ENCODE data around the gene PHACTR1. TPM values are rescaled to one million over a fixed set of nuclear protein-coding genes. Genes with fewer than 3 reads are reported as not detected.
A peak's percentile ranks its signal among the peaks of the same experiment; 100 is the strongest.

The PHACTR1 gene
- total and polyA plus RNA-seq, 12 donors = 0.77 to 16.0 (median 3.5) TPM

- H3K27me3 ChIP-seq = no peaks in the 10 kb centered on the region
- 85 to 100% (median 92%) methylated on average over 4 of the region's 4 CpGs for WGBS, 4 donors
- H3K4me3 ChIP-seq = no peak overlapping the region
- no peaks in the 10 kb centered on the region for H3K9me3 ChIP-seq (replicated peaks in 1 of 3)
- no peak overlapping the region for H3K27ac ChIP-seq
- intact Hi-C loops (cut with DNase I) = no loop called here
- TF ChIP-seq POLR2A (IDR thresholded peaks at IDR 0.05) = no peak
- TF ChIP-seq CTCF (IDR thresholded peaks at IDR 0.05) = no peak
- peaks cover 16 to 17% of the 10 kb centered on the region in 2 donors for H3K4me1 ChIP-seq (replicated peaks in 1 of 2)
- peaks cover 0 to 7% of the 10 kb centered on the region in 2 donors for H3K36me3 ChIP-seq (replicated peaks in 1 of 2)
- no peak for DNase-seq
These were observed 588.7 kb downstream of the PHACTR1 start for GRCh38 chr6:13305288-13305687.

GRCh38 chr6:13305791-13306190 lies 589.2 kb downstream of the PHACTR1 start:
- Histone ChIP-seq H3K4me1 (replicated peaks in 1 of 2) (peaks cover 16 to 17% of the 10 kb centered on the region in 2 donors), H3K9me3 (replicated peaks in 1 of 3) (no peaks in the 10 kb centered on the region), H3K27ac (no peak overlapping the region), H3K36me3 (replicated peaks in 1 of 2) (peaks cover 0 to 7% of the 10 kb centered on the region in 2 donors), H3K4me3 (no peak overlapping the region), H3K27me3 (no peaks in the 10 kb centered on the region)
- 82 to 95% (median 91%) methylated on average over 1 of the region's 1 CpG for WGBS, 4 donors
- DNase-seq = no peak
- intact Hi-C loops (cut with DNase I) = no loop called here
- TF ChIP-seq POLR2A (IDR thresholded peaks at IDR 0.05) (no peak), CTCF (IDR thresholded peaks at IDR 0.05) (no peak)

DNA sequence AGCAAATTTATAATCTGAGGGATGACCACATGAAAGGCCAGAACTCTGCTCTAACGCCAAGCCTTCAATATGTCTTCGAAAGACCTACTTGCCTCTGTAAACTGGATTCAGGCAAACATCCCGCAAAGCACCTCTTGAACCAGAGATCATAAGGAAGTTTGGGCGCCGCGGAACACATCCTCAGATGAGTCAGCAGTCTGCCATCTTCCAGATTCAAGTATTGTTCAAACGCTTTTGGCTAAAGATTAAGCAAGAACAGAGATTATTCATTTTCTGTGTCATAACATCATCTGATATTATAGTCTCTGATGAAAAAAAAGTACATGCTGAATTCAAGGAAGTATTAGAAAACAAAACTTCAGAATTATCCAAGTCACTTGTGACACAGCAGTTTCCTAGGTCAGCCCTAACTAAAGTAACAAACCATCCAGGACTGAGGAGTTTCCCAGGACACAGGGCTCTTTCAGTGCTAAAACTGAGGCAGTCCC lies 591.0 kb downstream of the PHACTR1 start:
- Histone ChIP-seq H3K27me3 (no peaks in the 10 kb centered on the region), H3K4me3 (no peak overlapping the region), H3K27ac (peak overlapping the region in 2 of 5 donors; percentile 19 to 56), H3K9me3 (replicated peaks in 1 of 3) (no peaks in the 10 kb centered on the region), H3K4me1 (replicated peaks in 1 of 2) (peaks cover 13 to 17% of the 10 kb centered on the region in 2 donors), H3K36me3 (replicated peaks in 1 of 2) (peaks cover 0 to 7% of the 10 kb centered on the region in 2 donors)
- TF ChIP-seq POLR2A (IDR thresholded peaks at IDR 0.05) = no peak
- peak in 6 of 7 donors; percentile 25 to 78 (median 55) for DNase-seq
- WGBS, 4 donors = 63 to 95% (median 72%) methylated on average over 7 of the region's 7 CpGs
- intact Hi-C loops (cut with DNase I) = no loop called here

DNA sequence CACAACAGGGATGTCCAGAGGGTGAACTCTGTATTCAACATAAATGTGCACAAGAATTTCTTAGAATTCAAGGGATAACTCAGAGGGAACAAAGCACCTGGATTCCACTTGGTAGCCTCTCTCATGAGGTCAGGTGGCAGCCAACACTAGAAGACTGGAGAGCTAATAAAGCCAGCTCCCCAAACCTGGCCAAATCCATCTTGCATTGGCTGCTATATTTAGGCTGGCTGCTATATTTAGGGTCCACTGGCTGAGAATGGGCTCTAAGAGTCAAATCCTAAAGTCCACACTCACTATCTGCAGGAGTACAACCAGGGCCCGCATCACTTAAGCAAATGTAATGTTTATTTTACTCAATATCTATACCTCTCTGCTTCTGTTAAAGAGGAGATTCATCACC lies 591.8 kb downstream of the PHACTR1 start:
- peaks cover 0 to 11% of the 10 kb centered on the region in 2 donors for H3K36me3 ChIP-seq (replicated peaks in 1 of 2)
- WGBS, 4 donors = 94 to 100% (median 99%) methylated on average over 1 of the region's 1 CpG

DNA sequence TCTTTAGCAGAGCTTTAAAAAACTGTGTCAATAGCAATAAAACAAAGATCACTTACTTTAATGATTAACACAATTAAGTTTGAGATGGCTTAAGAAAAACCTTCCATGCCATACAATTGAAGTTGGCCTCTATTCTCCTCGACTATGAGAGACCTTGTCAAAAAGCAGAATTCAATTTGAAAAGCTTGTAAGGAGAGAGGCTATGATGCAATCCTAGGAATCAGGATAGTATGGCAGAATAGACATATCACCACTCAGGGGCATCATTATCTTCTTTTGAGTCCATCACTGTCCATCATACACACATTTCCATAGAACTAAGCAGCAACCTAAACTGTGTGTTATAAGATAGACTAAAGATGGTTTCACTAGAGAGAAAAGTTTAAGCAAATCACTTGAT lies 594.6 kb downstream of the PHACTR1 start:
- no peaks in the 10 kb centered on the region for H3K9me3 ChIP-seq (replicated peaks in 1 of 3)
- no peak for DNase-seq
- 36 to 88% (median 66%) methylated on average over 1 of the region's 1 CpG for WGBS, 4 donors
- no peak overlapping the region for H3K4me3 ChIP-seq
- H3K27me3 ChIP-seq = no peaks in the 10 kb centered on the region
- TF ChIP-seq POLR2A (IDR thresholded peaks at IDR 0.05) = no peak
- TF ChIP-seq CTCF (IDR thresholded peaks at IDR 0.05) = no peak
- peaks cover 0 to 18% of the 10 kb centered on the region in 2 donors for H3K36me3 ChIP-seq (replicated peaks in 1 of 2)
- H3K4me1 ChIP-seq (replicated peaks in 1 of 2) = no peaks in the 10 kb centered on the region
- H3K27ac ChIP-seq = no peak overlapping the region
- intact Hi-C loops (cut with DNase I) = no loop called here

More for the DNA sequence above, 591.8 kb downstream of the PHACTR1 start:
- DNase-seq = no peak
- H3K9me3 ChIP-seq (replicated peaks in 1 of 3) = no peaks in the 10 kb centered on the region
- peaks cover 5 to 9% of the 10 kb centered on the region in 2 donors for H3K4me1 ChIP-seq (replicated peaks in 1 of 2)
- H3K27ac ChIP-seq = peak overlapping the region in 1 of 5 donors; percentile 56
- no peak for TF ChIP-seq POLR2A (IDR thresholded peaks at IDR 0.05)
- intact Hi-C loops (cut with DNase I) = no loop called here
- no peaks in the 10 kb centered on the region for H3K27me3 ChIP-seq
- H3K4me3 ChIP-seq = no peak overlapping the region
